BE2C (cell line): ENCODE results near the gene NUP214.

Experiments
- DNase-seq: peaks from one replicate; pipeline ENCODE4 v3.0.0-alpha.2; 2020
- H3K27me3 ChIP-seq: fragments of 250-450 bp; sonication (Bioruptor Pico); 2 replicates; pipeline ENCODE4 v1.5.1; 2020; ENCODE audit warnings: mild to moderate bottlenecking
- H3K36me3 ChIP-seq: fragments of 250-450 bp; sonication (Bioruptor Pico); 2 replicates; pipeline ENCODE4 v1.5.1; 2020; ENCODE audit warnings: mild to moderate bottlenecking
- H3K4me1 ChIP-seq: fragments of 250-450 bp; sonication (Bioruptor Pico); 2 replicates; pipeline ENCODE4 v1.5.1; 2020
- H3K4me3 ChIP-seq: 2 replicates; pipeline ENCODE4 v1.5.1; 2011; ENCODE audit warnings: low read depth, low read length
- H3K9me3 ChIP-seq: fragments of 250-450 bp; sonication (Bioruptor Pico); 2 replicates; pipeline ENCODE4 v1.5.1; 2020
- CTCF ChIP-seq: IDR thresholded peaks from 2 replicates; pipeline ENCODE4 v1.5.1; 2012; ENCODE audit warnings: mild to moderate bottlenecking, low read depth, low read length

Gene NUP214

GRCh38 chr9:131144201-131144600, 18.8 kb downstream of the NUP214 start:
- Histone ChIP-seq H3K36me3 (peaks cover 79% of the 10 kb centered on the region), H3K27me3 (no peaks in the 10 kb centered on the region), H3K9me3 (no peaks in the 10 kb centered on the region), H3K4me1 (no peaks in the 10 kb centered on the region), H3K4me3 (no peak overlapping the region)
- DNase-seq, result no peak
- no peak for TF ChIP-seq CTCF

- no peak for TF ChIP-seq CTCF
- no peaks in the 10 kb centered on the region for H3K27me3 ChIP-seq
- H3K4me3 ChIP-seq, result no peak overlapping the region
- H3K9me3 ChIP-seq, result no peaks in the 10 kb centered on the region
- no peaks in the 10 kb centered on the region for H3K4me1 ChIP-seq
- H3K36me3 ChIP-seq, result peaks cover 79% of the 10 kb centered on the region
- no peak for DNase-seq
These were observed 19.9 kb downstream of the NUP214 start for GRCh38 chr9:131145245-131145644.

- TF ChIP-seq CTCF, result no peak
- Histone ChIP-seq H3K27me3 (no peaks in the 10 kb centered on the region), H3K9me3 (no peaks in the 10 kb centered on the region), H3K4me3 (no peak overlapping the region), H3K36me3 (peaks cover 82% of the 10 kb centered on the region), H3K4me1 (no peaks in the 10 kb centered on the region)
- no peak for DNase-seq
These were observed 20.8 kb downstream of the NUP214 start for GRCh38 chr9:131146186-131146585.

GRCh38 chr9:131148276-131148675, 22.9 kb downstream of the NUP214 start:
- no peaks in the 10 kb centered on the region for H3K9me3 ChIP-seq
- no peak for TF ChIP-seq CTCF
- DNase-seq, result no peak
- no peaks in the 10 kb centered on the region for H3K27me3 ChIP-seq
- H3K4me1 ChIP-seq, result no peaks in the 10 kb centered on the region
- H3K36me3 ChIP-seq, result peaks cover 84% of the 10 kb centered on the region
- no peak overlapping the region for H3K4me3 ChIP-seq

- no peak for TF ChIP-seq CTCF
- Histone ChIP-seq H3K36me3 (peaks cover 86% of the 10 kb centered on the region), H3K4me3 (no peak overlapping the region)
These were observed 23.7 kb downstream of the NUP214 start for GRCh38 chr9:131148966-131149687.

GRCh38 chr9:131149688-131150053, 24.3 kb downstream of the NUP214 start:
- no peaks in the 10 kb centered on the region for H3K4me1 ChIP-seq
- TF ChIP-seq CTCF, result no peak
- H3K4me3 ChIP-seq, result no peak overlapping the region
- no peak for DNase-seq
- H3K36me3 ChIP-seq, result peaks cover 85% of the 10 kb centered on the region
- H3K9me3 ChIP-seq, result no peaks in the 10 kb centered on the region
- no peaks in the 10 kb centered on the region for H3K27me3 ChIP-seq

More at GRCh38 chr9:131148966-131149687, 23.7 kb downstream of the NUP214 start:
- no peaks in the 10 kb centered on the region for H3K4me1 ChIP-seq
- no peak for DNase-seq
- H3K9me3 ChIP-seq, result no peaks in the 10 kb centered on the region
- H3K27me3 ChIP-seq, result no peaks in the 10 kb centered on the region
